Measurements from ENCODE around the gene ESAM. TPM values are rescaled to one million over a fixed set of nuclear protein-coding genes. Genes with fewer than 3 reads are reported as not detected.

ESAM gene
- total and polyA plus RNA-seq, 8 donors, result 103 to 139 (median 120) TPM

DNA sequence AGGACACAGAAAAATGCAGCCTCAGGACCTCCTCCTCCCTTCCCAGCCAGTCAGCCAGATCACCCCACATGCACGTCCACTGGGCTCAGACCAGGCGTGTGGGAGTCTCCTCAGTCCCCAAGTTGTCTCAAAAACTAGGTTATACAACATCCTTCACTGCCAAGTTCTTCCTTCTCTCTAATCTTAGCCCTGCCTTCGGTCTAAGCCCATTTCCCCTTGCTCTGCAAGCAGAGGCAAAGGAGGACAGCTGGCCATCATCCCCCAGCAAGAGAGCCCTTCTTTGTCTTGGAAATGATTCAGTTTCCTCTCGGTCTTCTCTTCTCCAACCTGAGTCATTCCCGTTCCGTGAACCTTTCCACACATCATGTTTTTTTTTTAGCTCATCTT is 36.4 kb downstream of the ESAM start:
- peak overlapping the region; percentile 69 to 71 for H3K27ac ChIP-seq
- no peak for DNase-seq
- intact Hi-C loops (cut with DNase I), result no loop called here

DNA sequence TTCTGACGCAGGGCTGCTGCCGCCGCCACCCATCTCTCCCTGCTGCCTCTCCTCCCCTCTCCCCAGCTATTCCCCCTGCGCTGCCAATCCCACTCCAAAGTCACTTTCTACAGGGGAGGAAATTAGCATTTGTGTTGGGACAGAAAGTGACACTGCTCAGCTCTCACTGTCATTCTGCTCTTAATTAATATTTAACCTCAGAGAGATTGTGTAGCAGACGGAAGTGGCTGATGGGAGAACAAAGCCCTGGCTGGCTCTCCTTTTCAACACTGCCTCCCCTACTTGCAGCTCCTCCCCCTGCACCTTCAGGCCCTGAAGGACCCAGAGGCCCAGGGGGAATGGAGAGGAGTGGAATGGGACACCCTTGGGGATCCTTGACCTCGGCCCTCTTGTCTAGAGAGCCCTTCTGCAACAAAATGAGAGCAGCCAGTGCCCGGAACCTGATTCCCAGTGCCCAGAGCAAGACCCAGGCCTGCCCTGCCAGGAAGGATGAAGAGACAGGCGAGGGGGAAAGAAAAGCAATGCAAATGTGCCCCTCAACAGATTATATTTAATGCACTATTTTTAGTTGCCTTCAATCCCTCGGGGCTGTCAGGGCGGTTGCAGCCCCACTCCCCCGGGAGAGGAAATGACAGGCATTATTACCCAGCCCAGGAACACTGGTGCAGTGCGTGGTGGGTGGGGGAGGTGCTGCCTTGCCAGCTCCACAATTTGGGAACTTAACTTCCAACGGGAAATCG is 36.9 kb downstream of the ESAM start:
- peak in 2 of 4 donors; percentile 71 to 87 for DNase-seq
- Histone ChIP-seq H3K9me3 (no peaks in the 10 kb centered on the region), H3K27me3 (peaks cover 0 to 6% of the 10 kb centered on the region in 2 donors), H3K4me1 (peaks cover 10 to 24% of the 10 kb centered on the region in 2 donors), H3K4me3 (no peak overlapping the region), H3K27ac (peak overlapping the region; percentile 69 to 71), H3K36me3 (no peaks in the 10 kb centered on the region)
- no peak for TF ChIP-seq CTCF (IDR thresholded peaks at IDR 0.05)
- intact Hi-C loops (cut with DNase I), result no loop called here
- ATAC-seq, result peak; percentile 93

More for the DNA sequence above, 36.4 kb downstream of the ESAM start:
- ATAC-seq, result peak; percentile 37
- no peaks in the 10 kb centered on the region for H3K9me3 ChIP-seq
- TF ChIP-seq CTCF (IDR thresholded peaks at IDR 0.05), result no peak
- peaks cover 10 to 24% of the 10 kb centered on the region in 2 donors for H3K4me1 ChIP-seq
- H3K36me3 ChIP-seq, result no peaks in the 10 kb centered on the region
- no peak overlapping the region for H3K4me3 ChIP-seq
- H3K27me3 ChIP-seq, result peaks cover 0 to 5% of the 10 kb centered on the region in 2 donors

DNA sequence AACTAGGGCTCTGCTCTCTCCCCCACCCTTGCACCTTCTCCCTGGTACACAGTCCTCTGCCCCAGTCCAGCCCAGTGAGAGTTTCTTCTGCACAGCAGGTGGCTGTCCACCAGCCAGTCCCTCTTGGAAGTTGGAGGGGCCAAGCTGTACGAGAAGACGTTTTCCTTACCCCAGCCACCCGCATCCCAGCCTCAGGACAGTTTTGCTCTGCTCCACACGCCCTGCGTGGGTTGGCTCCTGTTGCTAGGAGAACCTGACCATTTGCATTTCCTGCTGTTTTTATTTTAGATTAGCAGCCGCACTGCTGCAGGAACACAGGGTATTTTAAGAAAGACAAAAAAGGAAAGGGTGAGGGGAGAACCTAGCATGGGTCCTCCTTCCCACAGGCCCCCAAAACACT is 39.9 kb downstream of the ESAM start:
- no peak for ATAC-seq
- Histone ChIP-seq H3K27ac (no peak overlapping the region), H3K27me3 (peaks cover 0 to 36% of the 10 kb centered on the region in 2 donors), H3K4me1 (peaks cover 24 to 38% of the 10 kb centered on the region in 2 donors), H3K9me3 (no peaks in the 10 kb centered on the region), H3K36me3 (no peaks in the 10 kb centered on the region), H3K4me3 (no peak overlapping the region)
- intact Hi-C loops (cut with DNase I), result no loop called here
- no peak for TF ChIP-seq CTCF (IDR thresholded peaks at IDR 0.05)
- DNase-seq, result no peak

DNA sequence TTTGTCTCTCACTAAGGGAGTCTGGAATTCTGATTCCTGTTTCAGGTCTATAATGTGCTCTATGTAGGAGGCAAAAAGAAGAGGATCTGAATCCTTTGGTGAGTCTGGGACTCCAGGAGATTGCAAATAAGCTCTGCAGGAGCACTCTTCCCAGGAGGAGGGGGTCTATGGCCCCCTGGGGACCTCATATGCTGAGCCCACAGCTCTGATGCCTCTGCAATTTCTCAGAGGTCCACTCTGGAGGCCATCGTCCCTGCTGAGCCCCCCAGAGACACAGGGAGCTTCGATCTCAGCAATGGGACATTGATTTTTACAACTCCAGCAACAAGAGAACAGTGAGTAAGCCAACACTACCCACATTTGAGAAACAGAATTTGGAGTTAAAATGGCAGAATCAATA is 42.6 kb downstream of the ESAM start:
- no peaks in the 10 kb centered on the region for H3K9me3 ChIP-seq
- DNase-seq, result no peak
- TF ChIP-seq CTCF (IDR thresholded peaks at IDR 0.05), result no peak
- ATAC-seq, result no peak
- H3K36me3 ChIP-seq, result no peaks in the 10 kb centered on the region
- peaks cover 17% of the 10 kb centered on the region in 2 donors for H3K4me1 ChIP-seq
- peaks cover 0 to 42% of the 10 kb centered on the region in 2 donors for H3K27me3 ChIP-seq
- H3K4me3 ChIP-seq, result no peak overlapping the region
- no peak overlapping the region for H3K27ac ChIP-seq
- intact Hi-C loops (cut with DNase I), result no loop called here

DNA sequence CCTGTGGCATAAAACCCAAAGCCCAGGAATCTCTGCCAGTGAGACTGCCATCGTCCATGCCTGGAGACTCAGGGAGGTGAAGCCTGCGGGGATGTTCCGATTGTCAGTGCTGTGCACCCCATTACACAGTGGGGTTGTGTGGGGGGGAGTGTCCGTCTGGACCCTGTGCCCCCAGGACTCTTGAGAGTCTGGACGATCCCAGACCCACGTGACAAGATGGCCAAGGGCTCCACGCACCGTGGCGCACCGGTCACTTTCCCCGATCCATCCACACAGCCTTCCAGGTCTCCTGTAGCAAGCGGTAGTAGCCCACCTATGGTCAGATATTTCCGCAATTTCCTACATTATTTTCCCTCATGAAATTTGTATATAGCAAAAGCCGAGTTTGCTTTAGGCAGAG is 43.3 kb downstream of the ESAM start:
- H3K27ac ChIP-seq, result no peak overlapping the region
- H3K4me3 ChIP-seq, result no peak overlapping the region
- ATAC-seq (no peak), DNase-seq (no peak)
- TF ChIP-seq CTCF (IDR thresholded peaks at IDR 0.05), result no peak
- no peaks in the 10 kb centered on the region for H3K9me3 ChIP-seq
- peaks cover 0 to 42% of the 10 kb centered on the region in 2 donors for H3K27me3 ChIP-seq
- no peaks in the 10 kb centered on the region for H3K36me3 ChIP-seq
- peaks cover 14 to 17% of the 10 kb centered on the region in 2 donors for H3K4me1 ChIP-seq
- intact Hi-C loops (cut with DNase I), result no loop called here
